Duodenal mucosa (tissue), 2 donors: Measurements from ENCODE around the gene ARMC12.

Experiments used
- H3K27ac ChIP-seq: one replicate; pipeline ENCODE4 v1.7.0; 2013; ENCODE audit warnings: low read depth, low read length
- H3K27me3 ChIP-seq, 2 donors: one replicate each; pipeline ENCODE4 v1.7.0; 2013; ENCODE audit warnings: low read length in 2 of 2, control low read depth in 1 of 2; ENCODE audit not compliant: insufficient read depth in 2 of 2, control insufficient read depth in 1 of 2
- H3K36me3 ChIP-seq, 2 donors: one replicate each; pipeline ENCODE4 v1.7.0; 2013; ENCODE audit warnings: low read length in 2 of 2, control low read depth in 1 of 2; ENCODE audit not compliant: insufficient read depth in 2 of 2, control insufficient read depth in 1 of 2
- H3K4me1 ChIP-seq, 2 donors: one replicate each; pipeline ENCODE4 v1.7.0; 2013; ENCODE audit warnings: low read length in 2 of 2, control low read depth in 1 of 2; ENCODE audit not compliant: insufficient read depth in 2 of 2, control insufficient read depth in 1 of 2
- H3K4me3 ChIP-seq, 2 donors: one replicate each; pipeline ENCODE4 v1.7.0; 2013; ENCODE audit warnings: low read length in 2 of 2, low read depth in 1 of 2
- H3K9ac ChIP-seq, 2 donors: one replicate each; pipeline ENCODE4 v1.7.0; 2013; ENCODE audit warnings: low read length in 2 of 2, low read depth in 1 of 2
- H3K9me3 ChIP-seq, 2 donors: one replicate each; pipeline ENCODE4 v1.7.0; 2013; ENCODE audit warnings: low read length in 2 of 2, control low read depth in 1 of 2; ENCODE audit not compliant: control insufficient read depth in 1 of 2

ARMC12 gene

GRCh38 chr6:35703554-35703953 lies 33.3 kb upstream of the ARMC12 start:
- H3K36me3 ChIP-seq = no peaks in the 10 kb centered on the region
- peaks cover 0 to 4% of the 10 kb centered on the region in 2 donors for H3K9me3 ChIP-seq
- H3K9ac ChIP-seq = no peak overlapping the region
- no peaks in the 10 kb centered on the region for H3K4me1 ChIP-seq
- no peaks in the 10 kb centered on the region for H3K27me3 ChIP-seq
- no peak overlapping the region for H3K27ac ChIP-seq
- H3K4me3 ChIP-seq = no peak overlapping the region

- Histone ChIP-seq H3K36me3 (no peaks in the 10 kb centered on the region), H3K9me3 (peaks cover 0 to 4% of the 10 kb centered on the region in 2 donors), H3K27ac (no peak overlapping the region), H3K4me3 (no peak overlapping the region), H3K4me1 (no peaks in the 10 kb centered on the region), H3K9ac (no peak overlapping the region), H3K27me3 (no peaks in the 10 kb centered on the region)
Measured at GRCh38 chr6:35706468-35706867, 30.4 kb upstream of the ARMC12 start.

GRCh38 chr6:35707714-35708407 lies 29.0 kb upstream of the ARMC12 start:
- Histone ChIP-seq H3K27ac (no peak overlapping the region), H3K4me1 (no peaks in the 10 kb centered on the region), H3K36me3 (no peaks in the 10 kb centered on the region), H3K27me3 (no peaks in the 10 kb centered on the region), H3K4me3 (no peak overlapping the region), H3K9me3 (peaks cover 0 to 4% of the 10 kb centered on the region in 2 donors), H3K9ac (no peak overlapping the region)

- H3K4me1 ChIP-seq = no peaks in the 10 kb centered on the region
- no peak overlapping the region for H3K27ac ChIP-seq
- H3K27me3 ChIP-seq = no peaks in the 10 kb centered on the region
- H3K4me3 ChIP-seq = no peak overlapping the region
- no peaks in the 10 kb centered on the region for H3K36me3 ChIP-seq
- no peak overlapping the region for H3K9ac ChIP-seq
- peaks cover 0 to 2% of the 10 kb centered on the region in 2 donors for H3K9me3 ChIP-seq
Measured at GRCh38 chr6:35708585-35708984, 28.2 kb upstream of the ARMC12 start.

- Histone ChIP-seq H3K27me3 (no peaks in the 10 kb centered on the region), H3K9ac (no peak overlapping the region), H3K9me3 (no peaks in the 10 kb centered on the region), H3K4me3 (no peak overlapping the region), H3K36me3 (no peaks in the 10 kb centered on the region), H3K4me1 (no peaks in the 10 kb centered on the region), H3K27ac (no peak overlapping the region)
Measured at GRCh38 chr6:35710241-35710847, 26.5 kb upstream of the ARMC12 start.

- no peaks in the 10 kb centered on the region for H3K36me3 ChIP-seq
- no peak overlapping the region for H3K4me3 ChIP-seq
- peaks cover 0 to 3% of the 10 kb centered on the region in 2 donors for H3K4me1 ChIP-seq
- H3K9me3 ChIP-seq = no peaks in the 10 kb centered on the region
- H3K27me3 ChIP-seq = no peaks in the 10 kb centered on the region
- no peak overlapping the region for H3K27ac ChIP-seq
- no peak overlapping the region for H3K9ac ChIP-seq
Measured at GRCh38 chr6:35711731-35712130, 25.1 kb upstream of the ARMC12 start.

GRCh38 chr6:35713006-35713767 lies 23.6 kb upstream of the ARMC12 start:
- Histone ChIP-seq H3K4me1 (peaks cover 0 to 11% of the 10 kb centered on the region in 2 donors), H3K36me3 (no peaks in the 10 kb centered on the region), H3K9me3 (no peaks in the 10 kb centered on the region), H3K4me3 (no peak overlapping the region), H3K27me3 (no peaks in the 10 kb centered on the region), H3K9ac (no peak overlapping the region), H3K27ac (no peak overlapping the region)

GRCh38 chr6:35716798-35717197 lies 20.0 kb upstream of the ARMC12 start:
- Histone ChIP-seq H3K4me3 (no peak overlapping the region), H3K36me3 (no peaks in the 10 kb centered on the region), H3K9ac (no peak overlapping the region), H3K27ac (no peak overlapping the region), H3K4me1 (peaks cover 24 to 33% of the 10 kb centered on the region in 2 donors), H3K9me3 (no peaks in the 10 kb centered on the region), H3K27me3 (no peaks in the 10 kb centered on the region)

- Histone ChIP-seq H3K9ac (no peak overlapping the region), H3K27me3 (no peaks in the 10 kb centered on the region), H3K4me3 (no peak overlapping the region), H3K36me3 (no peaks in the 10 kb centered on the region), H3K27ac (no peak overlapping the region), H3K9me3 (no peaks in the 10 kb centered on the region), H3K4me1 (peaks cover 33 to 42% of the 10 kb centered on the region in 2 donors)
Measured at GRCh38 chr6:35717449-35718374, 19.1 kb upstream of the ARMC12 start.
